Neuron (in vitro differentiated cells): ENCODE results near the gene TMEM250.
A peak's percentile ranks its signal among the peaks of the same experiment; 100 is the strongest.

Experiments used
- H2AFZ ChIP-seq: one replicate; pipeline ENCODE4 v1.6.1; 2013; ENCODE audit warnings: low read depth, mild to moderate bottlenecking, inconsistent platforms, low read length, moderate library complexity
- H3K27me3 ChIP-seq: one replicate; pipeline ENCODE4 v1.6.1; 2013; ENCODE audit warnings: low read length; ENCODE audit not compliant: insufficient read depth
- H3K36me3 ChIP-seq: one replicate; pipeline ENCODE4 v1.6.1; 2013; ENCODE audit warnings: low read length; ENCODE audit not compliant: insufficient read depth
- H3K4me1 ChIP-seq: one replicate; pipeline ENCODE4 v1.6.1; 2013; ENCODE audit warnings: low read length; ENCODE audit not compliant: insufficient read depth
- H3K4me3 ChIP-seq: 2 replicates; pipeline ENCODE4 v1.5.1; 2013; ENCODE audit warnings: mild to moderate bottlenecking, low read length, moderate library complexity
- H3K9me3 ChIP-seq: one replicate; pipeline ENCODE4 v1.6.1; 2013; ENCODE audit warnings: low read length

The TMEM250 gene

GRCh38 chr9:136118320-136119060, at the start of gene TMEM250:
Gene TMEM250 (minus strand): TSS chr9:136118875. CDS start chr9:136116900, 1,975 bp downstream.
- Histone ChIP-seq H3K9me3 (no peaks in the 10 kb centered on the region), H3K27me3 (no peaks in the 10 kb centered on the region), H3K4me1 (peaks cover 20% of the 10 kb centered on the region), H3K36me3 (peaks cover 6% of the 10 kb centered on the region), H3K4me3 (peak within 1 kb of the TSS; percentile 70), H2AFZ (peak within 1 kb of the TSS; percentile 41)

- peaks cover 28% of the 10 kb centered on the region for H3K27me3 ChIP-seq
- H3K4me1 ChIP-seq = peaks cover 4% of the 10 kb centered on the region
- no peak overlapping the region for H2AFZ ChIP-seq
- H3K36me3 ChIP-seq = no peaks in the 10 kb centered on the region
- peaks cover 4% of the 10 kb centered on the region for H3K9me3 ChIP-seq
- no peak overlapping the region for H3K4me3 ChIP-seq
Observed at GRCh38 chr9:136163248-136163850, 44.7 kb upstream of the TMEM250 start.

GRCh38 chr9:136160995-136161610, 42.4 kb upstream of the TMEM250 start:
- no peak overlapping the region for H2AFZ ChIP-seq
- H3K4me3 ChIP-seq = no peak overlapping the region
- H3K36me3 ChIP-seq = no peaks in the 10 kb centered on the region
- peaks cover 1% of the 10 kb centered on the region for H3K9me3 ChIP-seq
- peaks cover 12% of the 10 kb centered on the region for H3K4me1 ChIP-seq
- peaks cover 49% of the 10 kb centered on the region for H3K27me3 ChIP-seq

GRCh38 chr9:136160381-136160841, 41.7 kb upstream of the TMEM250 start:
- Histone ChIP-seq H3K4me3 (no peak overlapping the region), H2AFZ (no peak overlapping the region), H3K9me3 (peaks cover 1% of the 10 kb centered on the region), H3K4me1 (peaks cover 13% of the 10 kb centered on the region), H3K36me3 (no peaks in the 10 kb centered on the region), H3K27me3 (peaks cover 54% of the 10 kb centered on the region)

GRCh38 chr9:136159851-136160250, 41.2 kb upstream of the TMEM250 start:
- Histone ChIP-seq H3K36me3 (no peaks in the 10 kb centered on the region), H3K4me1 (peaks cover 13% of the 10 kb centered on the region), H3K27me3 (peaks cover 59% of the 10 kb centered on the region), H2AFZ (no peak overlapping the region), H3K4me3 (no peak overlapping the region), H3K9me3 (peaks cover 1% of the 10 kb centered on the region)

GRCh38 chr9:136157477-136158265, 39.0 kb upstream of the TMEM250 start:
- H3K9me3 ChIP-seq = no peaks in the 10 kb centered on the region
- no peaks in the 10 kb centered on the region for H3K36me3 ChIP-seq
- H3K4me1 ChIP-seq = peaks cover 13% of the 10 kb centered on the region
- H2AFZ ChIP-seq = no peak overlapping the region
- H3K27me3 ChIP-seq = peaks cover 67% of the 10 kb centered on the region
- H3K4me3 ChIP-seq = no peak overlapping the region

- Histone ChIP-seq H3K27me3 (peaks cover 79% of the 10 kb centered on the region), H3K9me3 (no peaks in the 10 kb centered on the region), H3K4me3 (no peak overlapping the region), H3K36me3 (no peaks in the 10 kb centered on the region), H3K4me1 (peaks cover 18% of the 10 kb centered on the region), H2AFZ (no peak overlapping the region)
Observed at GRCh38 chr9:136156209-136157120, 37.8 kb upstream of the TMEM250 start.

GRCh38 chr9:136155576-136155975, 36.9 kb upstream of the TMEM250 start:
- H3K36me3 ChIP-seq = no peaks in the 10 kb centered on the region
- H3K27me3 ChIP-seq = peaks cover 79% of the 10 kb centered on the region
- H3K9me3 ChIP-seq = no peaks in the 10 kb centered on the region
- H2AFZ ChIP-seq = no peak overlapping the region
- H3K4me1 ChIP-seq = peaks cover 23% of the 10 kb centered on the region
- no peak overlapping the region for H3K4me3 ChIP-seq

- Histone ChIP-seq H3K9me3 (no peaks in the 10 kb centered on the region), H2AFZ (no peak overlapping the region), H3K36me3 (no peaks in the 10 kb centered on the region), H3K4me3 (no peak overlapping the region), H3K27me3 (peaks cover 77% of the 10 kb centered on the region), H3K4me1 (peaks cover 19% of the 10 kb centered on the region)
Observed at GRCh38 chr9:136154943-136155342, 36.3 kb upstream of the TMEM250 start.

- H3K4me3 ChIP-seq = no peak overlapping the region
- peaks cover 71% of the 10 kb centered on the region for H3K27me3 ChIP-seq
- no peaks in the 10 kb centered on the region for H3K9me3 ChIP-seq
- H2AFZ ChIP-seq = no peak overlapping the region
- no peaks in the 10 kb centered on the region for H3K36me3 ChIP-seq
- H3K4me1 ChIP-seq = peaks cover 25% of the 10 kb centered on the region
Observed at GRCh38 chr9:136153381-136154065, 34.8 kb upstream of the TMEM250 start.

GRCh38 chr9:136152931-136153330, 34.3 kb upstream of the TMEM250 start:
- no peaks in the 10 kb centered on the region for H3K9me3 ChIP-seq
- no peak overlapping the region for H2AFZ ChIP-seq
- H3K36me3 ChIP-seq = no peaks in the 10 kb centered on the region
- H3K27me3 ChIP-seq = peaks cover 66% of the 10 kb centered on the region
- no peak overlapping the region for H3K4me3 ChIP-seq
- H3K4me1 ChIP-seq = peaks cover 31% of the 10 kb centered on the region

- Histone ChIP-seq H3K4me3 (no peak overlapping the region), H3K9me3 (no peaks in the 10 kb centered on the region), H2AFZ (no peak overlapping the region), H3K27me3 (peaks cover 61% of the 10 kb centered on the region), H3K36me3 (no peaks in the 10 kb centered on the region), H3K4me1 (peaks cover 32% of the 10 kb centered on the region)
Observed at GRCh38 chr9:136152543-136152866, 33.8 kb upstream of the TMEM250 start.
